Hepatocyte (in vitro differentiated cells): Measurements from ENCODE around the gene THNSL1. TPM values are rescaled to one million over a fixed set of nuclear protein-coding genes. Genes with fewer than 3 reads are reported as not detected.

Experiments
- DNase-seq: peaks from one replicate; pipeline ENCODE4 v3.0.0-alpha.2; 2016; ENCODE audit warnings: low spot score
- H2AFZ ChIP-seq: fragments of 200-600 bp; sonication (generic); 2 replicates; pipeline ENCODE4 v1.6.0; 2016; ENCODE audit warnings: antibody characterized with exemption, mild to moderate bottlenecking
- H3K27ac ChIP-seq: fragments of 200-600 bp; sonication (generic); 2 replicates; pipeline ENCODE4 v1.5.1; 2016; ENCODE audit warnings: mild to moderate bottlenecking
- H3K27me3 ChIP-seq: fragments of 200-600 bp; sonication (generic); 2 replicates; pipeline ENCODE4 v1.6.1; 2016
- H3K36me3 ChIP-seq: fragments of 200-600 bp; sonication (generic); replicated peaks from 2 replicates; pipeline ENCODE4 v1.5.1; 2016; ENCODE audit warnings: low read depth; ENCODE audit not compliant: insufficient read depth
- H3K4me1 ChIP-seq: fragments of 200-600 bp; sonication (generic); 2 replicates; pipeline ENCODE4 v1.5.1; 2016; ENCODE audit warnings: mild to moderate bottlenecking, moderate library complexity; ENCODE audit not compliant: insufficient read depth
- H3K4me2 ChIP-seq: fragments of 200-600 bp; sonication (generic); 2 replicates; pipeline ENCODE4 v1.6.0; 2016
- H3K4me3 ChIP-seq: fragments of 200-600 bp; sonication (generic); 2 replicates; pipeline ENCODE4 v1.5.1; 2016; ENCODE audit warnings: mild to moderate bottlenecking
- H3K79me2 ChIP-seq: fragments of 200-600 bp; sonication (generic); 2 replicates; pipeline ENCODE4 v1.6.0; 2017; ENCODE audit warnings: mild to moderate bottlenecking
- H3K9me2 ChIP-seq: fragments of 200-600 bp; sonication (generic); replicated peaks from 2 replicates; pipeline ENCODE4 v1.6.0; 2017; ENCODE audit warnings: mild to moderate bottlenecking; ENCODE audit not compliant: insufficient read depth
- H3K9me3 ChIP-seq: fragments of 200-600 bp; sonication (generic); 2 replicates; pipeline ENCODE4 v1.5.1; 2016; ENCODE audit warnings: low read depth, mild to moderate bottlenecking
- H4K20me1 ChIP-seq: fragments of 200-600 bp; sonication (generic); 2 replicates; pipeline ENCODE4 v1.6.0; 2016; ENCODE audit warnings: mild to moderate bottlenecking; ENCODE audit not compliant: insufficient read depth, poor library complexity, severe bottlenecking
- EZH2 ChIP-seq: fragments of 200-600 bp; sonication (generic); IDR thresholded peaks from 2 replicates; pipeline ENCODE4 v1.6.1; 2016; ENCODE audit warnings: antibody characterized with exemption, mild to moderate bottlenecking, borderline replicate concordance
- EZH2phosphoT487 ChIP-seq: fragments of 200-600 bp; sonication (generic); IDR thresholded peaks from one replicate; pipeline ENCODE4 v1.6.1; 2018; ENCODE audit warnings: antibody characterized with exemption, mild to moderate bottlenecking, low read depth, moderate library complexity; ENCODE audit not compliant: unreplicated experiment, severe bottlenecking
- WGBS: methylation state at CpG from one replicate; pipeline ENCODE4 v1.1.6; 2016; ENCODE audit warnings: low lambda C conversion rate; ENCODE audit errors: missing lambda C conversion rate; 5-methylcytosine and 5-hydroxymethylcytosine counted together
- polyA plus RNA-seq: library from polyadenylated mRNA; unstranded; fragments of >200 nt; fragmentation: Nextera tagmentation; extraction: Ambion mirVana; gene quantifications from 2 replicates; pipeline ENCODE4 v1.2.1, GENCODE V29; 2016
- total RNA-seq: library from RNA; depleted of rRNA; stranded (reverse); fragments of >200 nt; gene quantifications from 2 replicates; pipeline ENCODE4 v1.2.3, GENCODE V29; 2014
- TF ChIP-seq, protein P1 (sequence below): fragments of 200-600 bp; sonication (generic); IDR thresholded peaks from 2 replicates; pipeline ENCODE4 v1.5.1; 2016; ENCODE audit warnings: antibody characterized with exemption, mild to moderate bottlenecking; ENCODE audit not compliant: poor library complexity

The THNSL1 gene
- total and polyA plus RNA-seq, 2 experiments from 2014 or later, result 2.5 to 7.1 TPM

DNA sequence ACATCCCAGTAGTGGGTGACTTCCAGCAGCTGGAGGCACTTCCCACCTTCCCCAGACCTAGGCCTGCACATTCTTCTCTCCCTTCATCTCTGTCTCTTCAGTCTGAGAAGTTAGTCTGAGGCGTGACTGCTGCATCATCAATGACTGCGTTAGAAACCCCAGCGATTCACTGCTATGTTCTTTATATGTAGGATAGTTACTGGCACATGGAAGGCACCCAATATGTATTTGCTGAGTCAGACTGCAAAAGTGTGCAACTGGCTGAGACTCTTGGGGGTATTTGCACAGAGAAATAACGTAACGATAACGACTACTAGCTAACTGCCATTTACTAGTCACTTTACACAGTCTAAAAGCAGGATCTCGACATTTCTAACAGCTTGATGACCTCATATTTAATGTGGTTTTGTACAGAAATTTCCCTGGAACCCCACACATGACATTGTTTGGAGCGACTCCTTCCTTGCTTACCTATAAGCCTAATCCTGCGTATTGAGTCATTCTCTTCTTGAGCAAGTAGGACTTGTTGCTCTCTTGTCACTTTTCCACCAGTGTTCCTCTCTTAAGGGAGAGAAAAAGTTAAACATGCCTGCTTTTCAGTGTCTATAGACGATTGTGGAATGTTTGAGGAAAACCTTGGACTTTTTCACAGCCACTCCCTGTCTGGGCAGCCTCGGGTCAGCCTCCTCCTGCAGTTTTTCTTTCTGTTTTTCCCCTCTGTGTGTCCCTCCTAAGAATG, 45.5 kb downstream of the THNSL1 start:
- TF ChIP-seq, protein P1, sequence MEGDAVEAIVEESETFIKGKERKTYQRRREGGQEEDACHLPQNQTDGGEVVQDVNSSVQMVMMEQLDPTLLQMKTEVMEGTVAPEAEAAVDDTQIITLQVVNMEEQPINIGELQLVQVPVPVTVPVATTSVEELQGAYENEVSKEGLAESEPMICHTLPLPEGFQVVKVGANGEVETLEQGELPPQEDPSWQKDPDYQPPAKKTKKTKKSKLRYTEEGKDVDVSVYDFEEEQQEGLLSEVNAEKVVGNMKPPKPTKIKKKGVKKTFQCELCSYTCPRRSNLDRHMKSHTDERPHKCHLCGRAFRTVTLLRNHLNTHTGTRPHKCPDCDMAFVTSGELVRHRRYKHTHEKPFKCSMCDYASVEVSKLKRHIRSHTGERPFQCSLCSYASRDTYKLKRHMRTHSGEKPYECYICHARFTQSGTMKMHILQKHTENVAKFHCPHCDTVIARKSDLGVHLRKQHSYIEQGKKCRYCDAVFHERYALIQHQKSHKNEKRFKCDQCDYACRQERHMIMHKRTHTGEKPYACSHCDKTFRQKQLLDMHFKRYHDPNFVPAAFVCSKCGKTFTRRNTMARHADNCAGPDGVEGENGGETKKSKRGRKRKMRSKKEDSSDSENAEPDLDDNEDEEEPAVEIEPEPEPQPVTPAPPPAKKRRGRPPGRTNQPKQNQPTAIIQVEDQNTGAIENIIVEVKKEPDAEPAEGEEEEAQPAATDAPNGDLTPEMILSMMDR, result no peak
- no peak for TF ChIP-seq EZH2
- TF ChIP-seq EZH2phosphoT487, result no peak
- H3K27me3 ChIP-seq, result no peaks in the 10 kb centered on the region
- no peaks in the 10 kb centered on the region for H3K9me2 ChIP-seq
- H3K4me1 ChIP-seq, result peaks cover 26% of the 10 kb centered on the region
- 64% methylated on average over 11 of the region's 11 CpGs for WGBS
- H3K9me3 ChIP-seq, result no peaks in the 10 kb centered on the region
- H3K4me3 ChIP-seq, result no peak overlapping the region
- no peaks in the 10 kb centered on the region for H3K79me2 ChIP-seq
- peak overlapping the region; percentile 68 for H3K4me2 ChIP-seq
- H3K27ac ChIP-seq, result peak overlapping the region; percentile 99
- peak; percentile 51 for DNase-seq
- no peaks in the 10 kb centered on the region for H3K36me3 ChIP-seq
- H4K20me1 ChIP-seq, result no peaks in the 10 kb centered on the region
- no peak overlapping the region for H2AFZ ChIP-seq

DNA sequence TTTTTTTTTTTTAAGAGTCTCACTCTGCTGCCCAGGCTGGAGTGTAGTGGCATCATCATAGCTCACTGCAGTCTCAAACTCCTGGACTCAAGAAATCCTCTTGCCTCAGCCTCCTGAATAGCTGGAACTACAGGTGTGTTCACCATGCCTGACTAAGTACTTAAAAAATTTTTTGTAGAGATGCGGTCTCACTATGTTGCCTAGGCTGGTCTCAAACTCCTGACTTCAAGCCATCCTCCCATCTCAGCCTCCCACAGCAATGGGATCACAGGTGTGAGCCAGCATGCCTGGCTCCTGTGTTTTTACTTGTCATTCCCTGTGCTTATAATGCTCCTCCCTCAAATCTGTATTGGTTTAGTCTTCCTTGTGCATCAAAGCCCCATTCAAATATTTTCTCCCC, 46.7 kb downstream of the THNSL1 start:
- Histone ChIP-seq H3K4me3 (no peak overlapping the region), H3K27ac (peak overlapping the region; percentile 93), H4K20me1 (no peaks in the 10 kb centered on the region), H3K4me1 (peaks cover 26% of the 10 kb centered on the region), H3K79me2 (no peaks in the 10 kb centered on the region), H2AFZ (no peak overlapping the region), H3K27me3 (no peaks in the 10 kb centered on the region), H3K9me2 (no peaks in the 10 kb centered on the region), H3K9me3 (no peaks in the 10 kb centered on the region), H3K4me2 (peak overlapping the region; percentile 36), H3K36me3 (no peaks in the 10 kb centered on the region)
- WGBS, result 95% methylated on average over 1 of the region's 1 CpG
- TF ChIP-seq, protein P1, result no peak
- no peak for TF ChIP-seq EZH2phosphoT487
- TF ChIP-seq EZH2, result no peak
- DNase-seq, result no peak

DNA sequence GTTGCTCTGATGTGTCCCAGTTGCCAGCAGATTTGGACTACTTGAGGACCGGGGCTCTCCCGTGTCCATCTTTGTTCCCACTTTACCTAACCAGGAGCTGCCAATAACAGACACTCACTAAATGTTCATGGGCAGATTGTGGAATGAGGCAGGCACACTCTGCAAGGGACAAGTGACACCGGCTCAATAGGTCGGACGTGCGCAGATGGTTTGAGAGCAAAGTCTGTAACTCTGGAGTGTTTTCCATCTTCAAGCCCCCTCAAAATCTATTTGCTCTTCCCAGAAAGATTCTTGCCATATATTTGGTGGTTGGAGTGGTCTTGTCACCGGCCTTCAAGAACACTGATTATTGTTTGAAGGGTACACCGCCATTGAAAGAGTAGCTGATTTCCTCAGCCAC, 47.2 kb downstream of the THNSL1 start:
- 96% methylated on average over 8 of the region's 8 CpGs for WGBS
- no peak overlapping the region for H2AFZ ChIP-seq
- no peak overlapping the region for H3K4me2 ChIP-seq
- no peaks in the 10 kb centered on the region for H3K79me2 ChIP-seq
- H3K27me3 ChIP-seq, result no peaks in the 10 kb centered on the region
- peak overlapping the region; percentile 93 for H3K27ac ChIP-seq
- TF ChIP-seq EZH2 (no peak), EZH2phosphoT487 (no peak)
- TF ChIP-seq, protein P1, result no peak
- peaks cover 26% of the 10 kb centered on the region for H3K4me1 ChIP-seq
- no peak overlapping the region for H3K4me3 ChIP-seq
- DNase-seq, result no peak
- H4K20me1 ChIP-seq, result no peaks in the 10 kb centered on the region
- H3K9me3 ChIP-seq, result no peaks in the 10 kb centered on the region
- no peaks in the 10 kb centered on the region for H3K36me3 ChIP-seq
- no peaks in the 10 kb centered on the region for H3K9me2 ChIP-seq
